Activated CD8-positive, alpha-beta T cell treated with anti-CD3 and anti-CD28 coated beads for 36 hours (primary cell): ENCODE measurements around the gene TNK2. TPM values are rescaled to one million over a fixed set of nuclear protein-coding genes. Genes with fewer than 3 reads are reported as not detected.

Source experiments
- ATAC-seq: fragments of 200-7000 bp; cut with Tn5 transposase; one replicate; pipeline ENCODE4 v1.10.0; 2021; ENCODE audit warnings: mild to moderate bottlenecking, moderate library complexity
- CTCF ChIA-PET: fragments of 350-600 bp; sonication (Branson Sonifier 250); formaldehyde crosslinking; loops from one replicate; lab custom pipeline; 2021; ENCODE audit warnings: antibody characterized with exemption; lab: Charles Lee
- POLR2A ChIA-PET: fragments of 350-600 bp; sonication (Branson Sonifier 250); formaldehyde crosslinking; loops from one replicate; lab custom pipeline; 2021; ENCODE audit warnings: antibody characterized with exemption; lab: Charles Lee
- DNase-seq: peaks from one replicate; pipeline ENCODE4 v3.0.0-alpha.2; 2020
- H3K27ac Mint-ChIP-seq: one replicate; pipeline ENCODE4 v1.8.0; 2021; ENCODE audit warnings: mild to moderate bottlenecking, mixed read lengths
- H3K27me3 Mint-ChIP-seq: one replicate; pipeline ENCODE4 v1.8.0; 2021; ENCODE audit warnings: mixed read lengths
- H3K36me3 Mint-ChIP-seq: one replicate; pipeline ENCODE4 v1.8.0; 2021; ENCODE audit warnings: low read depth, mixed read lengths
- H3K4me1 Mint-ChIP-seq: one replicate; pipeline ENCODE4 v1.8.0; 2021; ENCODE audit warnings: low read depth, mixed read lengths
- H3K4me3 Mint-ChIP-seq: one replicate; pipeline ENCODE4 v1.8.0; 2021; ENCODE audit warnings: mild to moderate bottlenecking, moderate library complexity, mixed read lengths
- H3K9me3 Mint-ChIP-seq: one replicate; pipeline ENCODE4 v1.8.0; 2021; ENCODE audit warnings: mixed read lengths
- intact Hi-C: fragments of 100-400 bp; cut with micrococcal nuclease; formaldehyde crosslinking; loops from one replicate; pipeline ENCODE4 v1.10.0; 2022
- total RNA-seq, 2 experiments: library from RNA; stranded (reverse); gene quantifications; one replicate each; pipeline ENCODE4 v1.2.3, GENCODE V29; 2021
- TF ChIP-seq, protein P1 (sequence below): fragments of 200-600 bp; IDR thresholded peaks from one replicate; pipeline ENCODE4 v1.8.0; 2022; ENCODE audit warnings: antibody characterized with exemption, mild to moderate bottlenecking

TNK2 gene
- total RNA-seq, 2 experiments from 2014 or later: 41.9 to 43.0 TPM

DNA sequence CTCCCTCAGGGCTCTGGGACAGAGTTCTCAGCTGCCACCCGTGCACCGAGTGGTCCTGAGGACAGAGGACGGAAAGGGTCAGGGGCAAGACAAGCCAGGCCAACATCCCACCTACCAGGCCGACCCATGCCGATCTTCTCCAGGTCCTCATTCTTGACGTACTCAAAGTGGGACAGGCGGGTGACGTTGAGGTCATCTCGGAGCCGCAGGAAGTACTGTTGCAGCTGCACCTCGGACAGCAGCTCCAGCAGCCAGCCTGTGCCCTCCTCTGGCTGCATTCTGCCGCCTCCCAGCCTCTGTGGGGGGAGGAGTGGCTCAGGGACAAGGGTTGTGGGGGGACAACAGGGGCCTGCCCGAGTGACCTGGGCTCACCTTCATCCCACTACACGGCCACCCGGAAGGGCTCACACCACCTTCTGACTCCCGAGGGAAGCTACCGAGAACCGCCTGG lies 20.0 kb downstream of the TNK2 start:
- Mint-ChIP-seq H3K4me3 (no peak overlapping the region), H3K27me3 (no peaks in the 10 kb centered on the region), H3K4me1 (no peaks in the 10 kb centered on the region), H3K36me3 (peaks cover 7% of the 10 kb centered on the region), H3K27ac (no peak overlapping the region), H3K9me3 (no peaks in the 10 kb centered on the region)
- TF ChIP-seq, protein P1, sequence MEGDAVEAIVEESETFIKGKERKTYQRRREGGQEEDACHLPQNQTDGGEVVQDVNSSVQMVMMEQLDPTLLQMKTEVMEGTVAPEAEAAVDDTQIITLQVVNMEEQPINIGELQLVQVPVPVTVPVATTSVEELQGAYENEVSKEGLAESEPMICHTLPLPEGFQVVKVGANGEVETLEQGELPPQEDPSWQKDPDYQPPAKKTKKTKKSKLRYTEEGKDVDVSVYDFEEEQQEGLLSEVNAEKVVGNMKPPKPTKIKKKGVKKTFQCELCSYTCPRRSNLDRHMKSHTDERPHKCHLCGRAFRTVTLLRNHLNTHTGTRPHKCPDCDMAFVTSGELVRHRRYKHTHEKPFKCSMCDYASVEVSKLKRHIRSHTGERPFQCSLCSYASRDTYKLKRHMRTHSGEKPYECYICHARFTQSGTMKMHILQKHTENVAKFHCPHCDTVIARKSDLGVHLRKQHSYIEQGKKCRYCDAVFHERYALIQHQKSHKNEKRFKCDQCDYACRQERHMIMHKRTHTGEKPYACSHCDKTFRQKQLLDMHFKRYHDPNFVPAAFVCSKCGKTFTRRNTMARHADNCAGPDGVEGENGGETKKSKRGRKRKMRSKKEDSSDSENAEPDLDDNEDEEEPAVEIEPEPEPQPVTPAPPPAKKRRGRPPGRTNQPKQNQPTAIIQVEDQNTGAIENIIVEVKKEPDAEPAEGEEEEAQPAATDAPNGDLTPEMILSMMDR: no peak
- ATAC-seq (no peak), DNase-seq (no peak)
- CTCF ChIA-PET: interaction anchor here (2.8 kb wide), 1 partner anchor 27 kb away, joined by 13 read pairs; no protein-coding TSS in a partner anchor
- intact Hi-C loops: no loop called here
- POLR2A ChIA-PET: no interaction called here

DNA sequence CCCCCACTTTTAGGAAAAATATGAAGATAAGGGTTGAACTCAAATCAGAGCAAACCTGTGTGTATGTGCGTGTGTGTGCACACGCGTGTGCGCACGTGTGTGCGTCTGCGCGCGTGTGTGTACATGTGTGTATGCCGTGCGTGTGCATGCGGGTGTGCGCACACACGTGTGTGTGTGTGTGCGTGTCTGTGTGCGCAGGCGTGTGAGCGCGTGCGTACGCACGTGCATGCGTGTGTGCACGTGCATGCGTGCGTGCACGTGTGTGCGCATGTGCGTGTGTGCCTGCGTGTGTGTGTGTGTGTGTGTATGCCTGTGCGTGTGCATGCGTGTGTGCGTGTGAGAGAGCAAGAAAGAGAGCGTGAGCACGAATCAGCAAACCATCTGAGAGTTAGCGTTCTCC lies 20.7 kb downstream of the TNK2 start:
- Mint-ChIP-seq H3K4me3 (no peak overlapping the region), H3K27me3 (no peaks in the 10 kb centered on the region), H3K4me1 (no peaks in the 10 kb centered on the region), H3K27ac (no peak overlapping the region), H3K9me3 (no peaks in the 10 kb centered on the region), H3K36me3 (peaks cover 7% of the 10 kb centered on the region)
- POLR2A ChIA-PET: no interaction called here
- CTCF ChIA-PET: interaction anchor here (1.2 kb wide), 1 partner anchor 27 kb away, joined by 4 read pairs; no protein-coding TSS in a partner anchor
- TF ChIP-seq, protein P1: no peak
- no peak for ATAC-seq
- intact Hi-C loops: no loop called here
- DNase-seq: no peak

DNA sequence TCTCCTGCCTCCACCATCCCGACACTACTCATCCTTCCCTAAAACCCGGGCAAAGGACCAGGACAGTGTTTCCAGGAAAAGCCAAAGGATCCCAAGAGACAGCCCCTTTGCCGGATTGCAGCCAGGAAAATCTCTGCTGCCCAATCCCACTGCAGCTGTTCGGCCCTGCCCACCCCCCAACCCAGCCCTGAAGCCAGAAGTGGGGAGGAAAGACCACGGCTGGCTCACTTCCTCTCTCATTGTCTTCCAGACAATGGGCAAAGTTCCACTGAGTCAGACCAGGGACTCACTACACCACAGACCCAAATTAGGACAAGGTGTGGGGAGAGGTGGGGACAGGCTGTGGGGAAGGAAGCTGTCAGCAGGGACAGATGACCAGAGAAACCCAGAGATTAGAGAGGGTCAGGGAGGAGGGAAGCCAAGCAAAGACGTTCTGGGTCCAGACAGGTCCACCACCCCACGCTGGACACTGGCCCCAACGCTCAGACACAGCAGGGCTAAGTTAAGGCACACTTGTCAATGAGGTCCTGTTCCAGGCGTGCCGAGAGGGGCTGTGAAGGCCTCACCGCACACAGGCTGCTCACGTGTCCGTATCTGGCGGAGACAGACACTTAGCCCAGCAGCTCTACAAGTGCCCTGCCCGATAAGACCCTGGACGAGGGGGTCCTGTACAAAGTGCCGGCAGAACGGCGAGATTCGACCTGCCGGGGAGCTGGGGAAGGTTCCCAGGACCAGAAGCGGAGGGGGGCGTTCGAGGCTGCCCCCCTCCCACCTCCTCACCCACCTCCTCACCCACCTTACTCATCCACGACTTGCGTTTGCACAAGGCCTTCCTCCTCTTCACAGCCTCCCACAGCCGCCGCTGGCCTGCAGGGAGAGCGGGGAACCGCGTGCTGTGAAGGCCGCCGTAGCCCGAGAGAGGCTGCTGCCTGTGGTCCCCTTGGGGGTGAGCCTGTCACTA lies 21.9 kb downstream of the TNK2 start:
- DNase-seq (no peak), ATAC-seq (no peak)
- TF ChIP-seq, protein P1: no peak
- H3K9me3 Mint-ChIP-seq: no peaks in the 10 kb centered on the region
- ChIA-PET CTCF (interaction anchor here (0.9 to 5.6 kb wide), 4 partner anchors 8 to 36 kb away, joined by 3 to 31 read pairs (median 4); no protein-coding TSS in a partner anchor), POLR2A (no interaction called here)
- no peak overlapping the region for H3K27ac Mint-ChIP-seq
- intact Hi-C loops: no loop called here
- no peak overlapping the region for H3K4me3 Mint-ChIP-seq
- H3K36me3 Mint-ChIP-seq: peaks cover 7% of the 10 kb centered on the region
- no peaks in the 10 kb centered on the region for H3K4me1 Mint-ChIP-seq
- H3K27me3 Mint-ChIP-seq: no peaks in the 10 kb centered on the region

DNA sequence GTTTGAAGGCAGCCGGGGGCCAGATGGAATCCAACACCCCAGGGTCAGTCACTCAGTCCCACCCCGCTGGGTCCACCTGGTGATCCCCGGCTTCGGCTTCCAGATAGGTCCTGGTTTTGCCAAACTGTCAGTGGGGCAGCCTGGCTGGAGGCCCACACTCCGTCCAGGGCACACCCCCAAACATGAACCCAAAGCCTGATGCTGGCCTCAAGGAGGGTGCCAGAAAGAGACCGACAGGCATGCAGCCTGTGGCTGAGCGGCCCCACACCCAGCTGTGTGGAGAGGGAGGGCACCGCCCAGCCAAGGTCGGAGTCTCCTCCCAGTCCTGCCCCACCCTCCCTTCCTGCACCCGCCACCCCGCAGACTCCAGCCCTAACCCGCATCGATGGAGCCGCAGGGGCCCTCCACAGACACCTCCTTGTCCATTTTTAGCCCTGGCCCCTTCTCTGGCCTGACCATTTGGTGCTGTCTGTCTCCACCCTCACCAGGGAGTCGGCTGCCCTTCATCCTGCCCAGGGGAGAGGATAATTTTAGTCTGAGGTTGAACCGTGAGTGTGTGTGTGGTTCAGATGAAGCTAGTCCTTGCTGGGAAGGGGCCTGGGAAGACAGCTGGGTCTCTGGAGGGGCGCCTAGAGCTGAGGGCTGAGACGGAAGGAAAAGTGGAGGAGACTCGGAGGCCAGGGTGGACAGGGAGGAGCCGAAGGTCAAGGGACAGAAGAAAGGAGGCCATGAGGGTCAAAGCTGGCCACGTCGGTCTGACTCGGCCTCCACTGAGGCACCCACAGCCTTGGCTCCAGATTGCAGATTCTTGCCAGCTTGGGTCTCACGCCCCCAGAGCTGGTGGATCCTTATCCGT lies 23.1 kb downstream of the TNK2 start:
- DNase-seq: no peak

More for the DNA sequence above, 23.1 kb downstream of the TNK2 start:
- TF ChIP-seq, protein P1: no peak
- no peaks in the 10 kb centered on the region for H3K4me1 Mint-ChIP-seq
- no peaks in the 10 kb centered on the region for H3K9me3 Mint-ChIP-seq
- ChIA-PET POLR2A (no interaction called here), CTCF (interaction anchor here (5.6 kb wide), 1 partner anchor 9 kb away, joined by 31 read pairs; no protein-coding TSS in a partner anchor)
- no peaks in the 10 kb centered on the region for H3K27me3 Mint-ChIP-seq
- H3K27ac Mint-ChIP-seq: no peak overlapping the region
- no peak for ATAC-seq
- no peak overlapping the region for H3K4me3 Mint-ChIP-seq
- intact Hi-C loops: no loop called here
- peaks cover 7% of the 10 kb centered on the region for H3K36me3 Mint-ChIP-seq
